ENCODE results near the gene REXO4. TPM values are rescaled to one million over a fixed set of nuclear protein-coding genes. Genes with fewer than 3 reads are reported as not detected.

REXO4 gene
- total and polyA plus RNA-seq, 2 donors (not counting 3 experiments of a cell fraction or from before 2014, with no cell fraction given): 19.5 to 29.5 TPM

GRCh38 chr9:133359399-133360175 is 58.2 kb downstream of the REXO4 start:
- Histone ChIP-seq H3K4me3 (replicated peaks in 1 of 3; ENCODE audit: insufficient read depth in 1 of 3, low read depth in 1 of 3, low read length in 3 of 3) (no peak overlapping the region), H4K20me1 (replicated peaks; ENCODE audit: control insufficient read depth, extremely low read depth, insufficient read depth, low read length) (no peaks in the 10 kb centered on the region), H3K27ac (ENCODE audit: insufficient read depth, low read depth, low read length) (no peak overlapping the region), H2AFZ (ENCODE audit: low read depth, low read length) (no peak overlapping the region), H3K9me1 (replicated peaks; ENCODE audit: control insufficient read depth, extremely low read depth, insufficient read depth, low read length) (no peaks in the 10 kb centered on the region), H3K27me3 (ENCODE audit: control insufficient read depth in 2 of 2, insufficient read depth in 2 of 2, low read length in 2 of 2) (no peaks in the 10 kb centered on the region), H3K9ac (replicated peaks; ENCODE audit: extremely low read depth, insufficient read depth, low read length) (no peak overlapping the region), H3K4me2 (ENCODE audit: insufficient read depth, low read length) (no peak overlapping the region), H3K79me2 (ENCODE audit: control insufficient read depth, insufficient read depth, low read length) (no peaks in the 10 kb centered on the region), H3K36me3 (ENCODE audit: control insufficient read depth in 2 of 2, extremely low read depth in 1 of 2, insufficient read depth in 2 of 2, low read length in 2 of 2) (peaks cover 21 to 35% of the 10 kb centered on the region in 2 experiments), H3K4me1 (ENCODE audit: control insufficient read depth, extremely low read depth, insufficient read depth, low read length) (peaks cover 10% of the 10 kb centered on the region), H3K9me3 (replicated peaks; ENCODE audit: control insufficient read depth, insufficient read depth, low read length) (no peaks in the 10 kb centered on the region)
- ChIA-PET POLR2A (no interaction called here), CTCF (interaction anchor here (0.8 to 1.4 kb wide), 2 partner anchors 13 to 127 kb away, joined by 3 to 6 read pairs; no protein-coding TSS in a partner anchor)
- TF ChIP-seq MAX (IDR thresholded peaks at IDR 0.05; ENCODE audit: insufficient read depth, insufficient read length): no peak
- TF ChIP-seq CTCF (IDR thresholded peaks at IDR 0.05; ENCODE audit: extremely low read depth in 1 of 2, insufficient read depth in 1 of 2, low read depth in 1 of 2, low read length in 2 of 2): peak in 1 of 2 donors; percentile 23
- DNase-seq (ENCODE audit: low read depth, low spot score): no peak
- dilution Hi-C loops (cut with MboI; ENCODE audit: extremely low pct_ligation_motif_present, low sequenced_read_pairs) (no loop called here), intact Hi-C loops (cut with micrococcal nuclease) (no loop called here)
- no peak for FAIRE-seq
- no TSS peak for BruUV-seq (replicated peaks)

GRCh38 chr9:133357656-133358055 is 60.2 kb downstream of the REXO4 start:
- peaks cover 11 to 24% of the 10 kb centered on the region in 2 experiments for H3K36me3 ChIP-seq (ENCODE audit: control insufficient read depth in 2 of 2, extremely low read depth in 1 of 2, insufficient read depth in 2 of 2, low read length in 2 of 2)
- H3K9me3 ChIP-seq (replicated peaks; ENCODE audit: control insufficient read depth, insufficient read depth, low read length): no peaks in the 10 kb centered on the region
- CTCF ChIA-PET: interaction anchor here (1.0 to 1.3 kb wide), 3 partner anchors 15 to 128 kb away, joined by 3 to 4 read pairs (median 4); no protein-coding TSS in a partner anchor
- H3K27me3 ChIP-seq (ENCODE audit: control insufficient read depth in 2 of 2, insufficient read depth in 2 of 2, low read length in 2 of 2): no peaks in the 10 kb centered on the region
- H3K4me3 ChIP-seq (replicated peaks in 1 of 3; ENCODE audit: insufficient read depth in 1 of 3, low read depth in 1 of 3, low read length in 3 of 3): no peak overlapping the region
- no peak overlapping the region for H3K27ac ChIP-seq (ENCODE audit: insufficient read depth, low read depth, low read length)
- no peak overlapping the region for H3K4me2 ChIP-seq (ENCODE audit: insufficient read depth, low read length)
- TF ChIP-seq FOS (IDR thresholded peaks at IDR 0.05; ENCODE audit: borderline replicate concordance, insufficient read depth, low read length): no peak
- no peak for TF ChIP-seq MYC (IDR thresholded peaks at IDR 0.05; ENCODE audit: low read depth, low read length)
- TF ChIP-seq GATA2 (IDR thresholded peaks at IDR 0.05; ENCODE audit: insufficient read depth, insufficient read length, low read depth, low read length): no peak
- no peak for TF ChIP-seq EZH2 (IDR thresholded peaks at IDR 0.05; ENCODE audit: borderline replicate concordance, low read depth, low read length, severe bottlenecking)
- no peak for TF ChIP-seq POLR2AphosphoS5 (IDR thresholded peaks at IDR 0.05; ENCODE audit: insufficient read depth, low read depth, low read length)
- TF ChIP-seq MAX (IDR thresholded peaks at IDR 0.05; ENCODE audit: insufficient read depth, insufficient read length): no peak
- TF ChIP-seq JUN (IDR thresholded peaks at IDR 0.05; ENCODE audit: borderline replicate concordance, insufficient read depth, insufficient read length, low read depth): no peak
- TF ChIP-seq POLR2A (IDR thresholded peaks at IDR 0.05; ENCODE audit: low read depth, low read length): no peak
- TF ChIP-seq CTCF (IDR thresholded peaks at IDR 0.05; ENCODE audit: extremely low read depth in 1 of 2, insufficient read depth in 1 of 2, low read depth in 1 of 2, low read length in 2 of 2): no peak
- no peak overlapping the region for H3K9ac ChIP-seq (replicated peaks; ENCODE audit: extremely low read depth, insufficient read depth, low read length)
- H3K79me2 ChIP-seq (ENCODE audit: control insufficient read depth, insufficient read depth, low read length): no peaks in the 10 kb centered on the region
- FAIRE-seq (no peak), DNase-seq (ENCODE audit: low read depth, low spot score) (no peak)
- intact Hi-C loops (cut with micrococcal nuclease): loop anchor here (2.0 kb wide), 1 partner anchor 121 kb away; the partner anchor contains the start of gene SLC2A6
- dilution Hi-C loops (cut with MboI; ENCODE audit: extremely low pct_ligation_motif_present, low sequenced_read_pairs): no loop called here
- no peaks in the 10 kb centered on the region for H4K20me1 ChIP-seq (replicated peaks; ENCODE audit: control insufficient read depth, extremely low read depth, insufficient read depth, low read length)
- H3K9me1 ChIP-seq (replicated peaks; ENCODE audit: control insufficient read depth, extremely low read depth, insufficient read depth, low read length): no peaks in the 10 kb centered on the region
- no peak overlapping the region for H2AFZ ChIP-seq (ENCODE audit: low read depth, low read length)
- no TSS peak for BruUV-seq (replicated peaks)
- POLR2A ChIA-PET: interaction anchor here (1.5 kb wide), 1 partner anchor 9 kb away, joined by 10 read pairs; the partner anchor contains the start of genes MED22 and RPL7A
- H3K4me1 ChIP-seq (ENCODE audit: control insufficient read depth, extremely low read depth, insufficient read depth, low read length): peaks cover 10% of the 10 kb centered on the region

Measured in endothelial cell of umbilical vein (primary cell).